Mesodermal cell (in vitro differentiated cells): ENCODE measurements around the gene JAKMIP3.

ENCODE experiments used
- H3K27ac ChIP-seq: 2 replicates; pipeline ENCODE4 v1.7.0; 2013; ENCODE audit warnings: mild to moderate bottlenecking, low read depth, low read length, moderate library complexity; ENCODE audit not compliant: severe bottlenecking
- H3K36me3 ChIP-seq: 2 replicates; pipeline ENCODE4 v1.7.1; 2013; ENCODE audit warnings: mild to moderate bottlenecking, low read length, moderate library complexity; ENCODE audit not compliant: control insufficient read depth, insufficient read depth
- H3K4me1 ChIP-seq: one replicate; pipeline ENCODE4 v1.7.1; 2013; ENCODE audit warnings: mild to moderate bottlenecking, low read length; ENCODE audit not compliant: insufficient read depth, control insufficient read depth, poor library complexity, severe bottlenecking
- H3K4me3 ChIP-seq: 2 replicates; pipeline ENCODE4 v1.7.0; 2013; ENCODE audit warnings: low read length, control low read depth, mild to moderate bottlenecking; ENCODE audit not compliant: insufficient read depth, poor library complexity, severe bottlenecking; ENCODE audit errors: extremely low read depth
- H3K9me3 ChIP-seq: 2 replicates; pipeline ENCODE4 v1.7.1; 2013; ENCODE audit warnings: mild to moderate bottlenecking, low read length, moderate library complexity; ENCODE audit not compliant: control insufficient read depth
- WGBS, 2 experiments: methylation state at CpG; one replicate each; pipeline ENCODE4 v1.1.5; 2013; ENCODE audit warnings: missing lambda C conversion rate in 2 of 2; ENCODE audit not compliant: insufficient coverage in 2 of 2; 5-methylcytosine and 5-hydroxymethylcytosine counted together

JAKMIP3 gene

GRCh38 chr10:132058111-132058745 is 7.5 kb upstream of the JAKMIP3 start:
- Histone ChIP-seq H3K9me3 (peaks cover 7% of the 10 kb centered on the region), H3K4me3 (no peak overlapping the region), H3K4me1 (no peaks in the 10 kb centered on the region), H3K27ac (no peak overlapping the region), H3K36me3 (no peaks in the 10 kb centered on the region)
- WGBS, 2 experiments: 87 to 93% methylated on average over 12 to 15 of the region's 16 CpGs

- Histone ChIP-seq H3K9me3 (peaks cover 1% of the 10 kb centered on the region), H3K27ac (no peak overlapping the region), H3K4me1 (no peaks in the 10 kb centered on the region), H3K36me3 (no peaks in the 10 kb centered on the region), H3K4me3 (no peak overlapping the region)
- 88 to 92% methylated on average over 39 to 41 of the region's 42 CpGs for WGBS, 2 experiments
These were observed 6.7 kb upstream of the JAKMIP3 start for GRCh38 chr10:132058793-132059759.

- no peaks in the 10 kb centered on the region for H3K36me3 ChIP-seq
- WGBS, 2 experiments: 66 to 87% methylated on average over 7 to 9 of the region's 12 CpGs
- no peaks in the 10 kb centered on the region for H3K4me1 ChIP-seq
- no peaks in the 10 kb centered on the region for H3K9me3 ChIP-seq
- no peak overlapping the region for H3K27ac ChIP-seq
- H3K4me3 ChIP-seq: no peak overlapping the region
These were observed 5.8 kb upstream of the JAKMIP3 start for GRCh38 chr10:132059760-132060508.

DNA sequence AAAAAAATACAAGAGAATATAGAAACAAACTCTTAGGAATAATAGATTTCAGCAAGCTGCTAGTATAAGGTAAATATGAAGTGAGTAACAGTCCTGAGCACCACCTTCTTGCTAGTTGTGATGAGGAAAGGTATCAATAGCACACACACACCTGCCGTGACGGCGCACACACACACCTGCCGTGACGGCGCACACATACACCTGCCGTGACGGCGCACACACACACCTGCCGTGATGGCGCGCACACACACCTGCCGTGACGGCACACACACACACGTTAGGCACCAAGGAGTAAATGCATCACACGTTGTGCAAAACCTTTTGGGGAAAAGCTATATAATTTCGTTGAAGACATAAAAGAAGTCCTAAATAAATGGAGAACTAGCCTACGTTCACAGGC is 4.7 kb upstream of the JAKMIP3 start:
- H3K4me1 ChIP-seq: peaks cover 5% of the 10 kb centered on the region
- no peak overlapping the region for H3K4me3 ChIP-seq
- WGBS, 2 experiments: 96 to 97% methylated on average over 15 to 17 of the region's 18 CpGs
- H3K27ac ChIP-seq: no peak overlapping the region
- no peaks in the 10 kb centered on the region for H3K36me3 ChIP-seq
- H3K9me3 ChIP-seq: no peaks in the 10 kb centered on the region

GRCh38 chr10:132061465-132061864 is 4.3 kb upstream of the JAKMIP3 start:
- WGBS, 2 experiments: 93 to 96% methylated on average over 4 to 5 of the region's 6 CpGs
- Histone ChIP-seq H3K27ac (no peak overlapping the region), H3K9me3 (no peaks in the 10 kb centered on the region)

DNA sequence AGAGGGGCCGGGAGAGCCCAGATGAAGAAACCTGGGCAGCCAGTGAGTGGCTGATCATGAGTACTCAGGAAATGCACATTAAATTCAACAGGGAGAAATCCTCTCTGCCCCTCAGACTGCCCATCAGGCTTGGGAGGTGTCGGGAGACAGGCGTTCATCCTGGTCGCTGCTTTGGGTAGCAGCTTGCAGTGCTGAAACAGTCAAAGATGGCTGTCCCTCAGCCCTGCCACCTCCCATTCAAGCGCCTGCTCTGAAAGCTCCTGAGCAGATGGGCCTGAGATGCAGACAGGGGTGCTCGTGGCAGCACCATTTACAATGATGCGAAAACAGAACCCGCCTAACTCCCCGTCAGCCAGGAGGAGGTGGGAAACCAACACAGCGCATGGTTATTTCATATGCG is 3.6 kb upstream of the JAKMIP3 start:
- WGBS, 2 experiments: 95% methylated on average over 11 of the region's 11 CpGs

More at GRCh38 chr10:132061465-132061864, 4.3 kb upstream of the JAKMIP3 start:
- H3K4me3 ChIP-seq: no peak overlapping the region
- peaks cover 7% of the 10 kb centered on the region for H3K4me1 ChIP-seq
- H3K36me3 ChIP-seq: no peaks in the 10 kb centered on the region

GRCh38 chr10:132062641-132063390 is 2.9 kb upstream of the JAKMIP3 start:
- Histone ChIP-seq H3K4me3 (no peak overlapping the region), H3K27ac (no peak overlapping the region), H3K36me3 (no peaks in the 10 kb centered on the region), H3K4me1 (peaks cover 10% of the 10 kb centered on the region), H3K9me3 (no peaks in the 10 kb centered on the region)
- WGBS, 2 experiments: 89% methylated on average over 15 to 16 of the region's 17 CpGs

More for the DNA sequence above, 3.6 kb upstream of the JAKMIP3 start:
- H3K27ac ChIP-seq: no peak overlapping the region
- no peak overlapping the region for H3K4me3 ChIP-seq
- H3K36me3 ChIP-seq: no peaks in the 10 kb centered on the region
- peaks cover 7% of the 10 kb centered on the region for H3K4me1 ChIP-seq
- no peaks in the 10 kb centered on the region for H3K9me3 ChIP-seq

DNA sequence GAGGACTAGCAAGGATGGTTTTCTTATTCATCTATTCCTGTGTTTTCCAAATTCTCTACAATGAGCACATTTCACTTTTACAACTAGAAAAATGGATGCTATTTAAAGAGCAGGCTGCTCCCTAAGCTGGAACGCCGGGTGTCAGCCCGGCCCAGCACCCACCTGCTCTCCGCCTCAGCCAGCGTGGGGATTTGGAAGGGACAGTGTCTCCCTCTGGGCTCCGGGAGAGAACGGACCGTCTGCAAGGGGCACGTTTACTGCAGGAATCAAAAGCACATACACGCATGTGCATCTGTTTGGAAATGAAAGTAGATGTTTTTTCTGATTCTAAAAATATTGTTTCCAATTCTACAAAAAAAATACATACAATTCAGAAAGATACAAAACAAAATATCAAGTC is 2.3 kb upstream of the JAKMIP3 start:
- Histone ChIP-seq H3K9me3 (no peaks in the 10 kb centered on the region), H3K36me3 (no peaks in the 10 kb centered on the region), H3K4me1 (peaks cover 10% of the 10 kb centered on the region), H3K4me3 (no peak overlapping the region), H3K27ac (no peak overlapping the region)
- 95 to 97% methylated on average over 6 of the region's 10 CpGs for WGBS, 2 experiments

DNA sequence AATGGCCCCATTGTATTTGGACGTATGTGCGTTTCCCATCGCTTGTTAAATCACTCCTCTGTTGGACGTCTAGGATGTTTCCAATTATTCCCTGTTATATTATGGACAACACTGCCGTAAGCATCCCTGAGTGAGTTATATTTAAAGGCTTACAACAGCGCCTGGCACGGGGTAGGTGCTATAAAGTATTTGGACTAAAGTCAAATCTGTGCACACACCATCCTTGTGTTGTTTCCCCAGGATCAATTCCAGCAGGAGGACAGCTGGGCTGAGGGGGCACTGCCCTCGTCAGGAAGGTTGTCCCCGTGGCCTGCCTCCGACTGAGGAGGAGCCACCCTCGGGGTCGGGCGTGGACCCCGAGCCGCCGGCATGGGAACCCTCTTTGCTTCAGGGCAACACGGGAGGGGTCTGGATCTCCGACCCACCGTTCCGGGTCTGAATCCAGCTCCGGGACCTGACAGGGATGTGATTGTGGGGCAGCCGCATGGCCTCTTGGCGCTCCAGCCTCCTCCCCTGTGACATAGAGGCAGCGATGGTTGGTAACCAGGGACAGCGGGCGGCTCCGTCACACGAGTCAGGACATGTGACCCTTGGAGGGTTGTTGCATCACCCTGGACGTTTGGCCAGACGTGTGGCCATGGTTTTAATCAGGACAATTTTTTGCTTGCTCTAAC is 1.5 kb upstream of the JAKMIP3 start:
- no peaks in the 10 kb centered on the region for H3K36me3 ChIP-seq
- H3K9me3 ChIP-seq: no peaks in the 10 kb centered on the region
- WGBS, 2 experiments: 94 to 95% methylated on average over 27 to 28 of the region's 30 CpGs
- H3K4me1 ChIP-seq: peaks cover 10% of the 10 kb centered on the region
- no peak overlapping the region for H3K4me3 ChIP-seq
- no peak overlapping the region for H3K27ac ChIP-seq
